Activated naive CD4-positive, alpha-beta T cell treated with anti-CD3 and anti-CD28 coated beads, Interleukin-2, amount 50 U/mL, for 72 hours (primary cell): ENCODE measurements around the gene IL21. TPM values are rescaled to one million over a fixed set of nuclear protein-coding genes. Genes with fewer than 3 reads are reported as not detected.
"Not testable (repeated sequence)": the region's sequence is repeated elsewhere in the genome, so short reads cannot be mapped to it uniquely, and the experiment has no call there.

Experiments used
- ATAC-seq, 2 donors: fragments of 150-1000 bp; cut with Tn5 transposase; 2 replicates each; pipeline ENCODE4 v1.10.0; 2021; ENCODE audit warnings: mild to moderate bottlenecking in 2 of 2, moderate library complexity in 2 of 2
- DNase-seq, 2 donors: peaks; one replicate each; pipeline ENCODE4 v3.0.0; 2021 to 2022; ENCODE audit warnings: low spot score in 2 of 2
- H3K27ac Mint-ChIP-seq, 2 donors: one replicate each; pipeline ENCODE4 v1.8.0; 2022; ENCODE audit warnings: mild to moderate bottlenecking in 2 of 2, mixed read lengths in 2 of 2
- H3K36me3 Mint-ChIP-seq, 2 donors: one replicate each; pipeline ENCODE4 v1.8.0; 2022; ENCODE audit warnings: mixed read lengths in 2 of 2
- H3K9me3 Mint-ChIP-seq, 2 donors: one replicate each; pipeline ENCODE4 v1.8.0; 2022; ENCODE audit warnings: mixed read lengths in 2 of 2
- total RNA-seq, 2 donors: library from RNA; stranded (reverse); gene quantifications; one replicate each; pipeline ENCODE4 v1.2.3, GENCODE V29; 2022

IL21 gene
- total RNA-seq, 2 donors from 2014 or later = 16.6 to 40.1 TPM

DNA sequence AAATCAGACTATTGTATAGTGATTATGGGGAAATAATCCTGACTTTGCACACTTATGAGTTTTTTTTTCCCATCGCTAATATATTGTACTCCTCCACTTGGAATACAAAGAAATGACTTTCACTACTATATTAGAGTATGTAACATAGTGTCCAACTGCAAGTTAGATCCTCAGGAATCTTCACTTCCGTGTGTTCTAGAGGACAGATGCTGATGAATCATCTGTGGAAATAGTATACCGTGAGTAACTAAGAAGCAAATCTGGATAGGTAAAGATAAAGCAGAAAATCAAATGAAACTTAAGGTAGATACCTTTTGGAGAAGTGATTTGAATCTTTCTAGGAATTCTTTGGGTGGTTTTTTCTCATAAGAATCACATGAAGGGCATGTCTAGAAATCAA lies 8.3 kb downstream of the IL21 start:
- Mint-ChIP-seq H3K9me3 (no peaks in the 10 kb centered on the region), H3K36me3 (peaks cover 7 to 44% of the 10 kb centered on the region in 2 donors), H3K27ac (no peak overlapping the region)
- ATAC-seq (no peak), DNase-seq (no peak)

DNA sequence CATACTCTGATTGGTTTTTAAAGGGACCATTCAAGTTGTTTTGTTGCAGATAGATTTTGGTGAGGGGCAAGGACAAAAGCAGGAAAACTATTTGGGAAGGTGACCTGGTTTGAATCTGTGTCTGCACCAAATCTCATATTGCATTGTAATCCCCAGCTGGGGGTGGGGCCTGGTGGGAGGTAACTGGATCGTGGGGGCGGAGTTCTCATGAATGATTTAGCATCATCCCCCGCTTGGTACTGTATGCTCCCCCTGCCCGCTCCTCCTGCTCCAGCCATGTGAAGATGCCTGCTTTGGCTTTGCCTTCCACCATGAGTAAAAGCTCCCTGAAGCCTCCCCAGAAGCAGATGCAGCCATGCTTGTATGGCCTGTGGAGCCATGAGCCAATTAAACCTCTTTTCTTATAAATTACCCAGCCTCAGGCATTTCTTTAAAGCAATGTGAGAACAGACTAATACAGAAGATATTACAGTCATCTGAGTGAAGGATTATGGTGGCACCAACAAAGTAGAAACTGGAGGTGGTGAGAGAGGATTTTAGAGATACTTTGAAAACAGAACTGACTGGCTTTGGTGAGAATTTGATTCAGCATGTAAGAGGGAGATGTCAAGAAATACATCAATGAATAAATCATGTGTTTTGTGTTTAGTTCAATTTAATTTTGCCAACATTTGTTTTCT lies 14.4 kb downstream of the IL21 start:
- H3K9me3 Mint-ChIP-seq = peaks cover 4 to 11% of the 10 kb centered on the region in 2 donors
- peak overlapping the region in 1 of 2 donors; percentile 34 for H3K27ac Mint-ChIP-seq
- ATAC-seq = peak in 1 of 2 donors; percentile 47

DNA sequence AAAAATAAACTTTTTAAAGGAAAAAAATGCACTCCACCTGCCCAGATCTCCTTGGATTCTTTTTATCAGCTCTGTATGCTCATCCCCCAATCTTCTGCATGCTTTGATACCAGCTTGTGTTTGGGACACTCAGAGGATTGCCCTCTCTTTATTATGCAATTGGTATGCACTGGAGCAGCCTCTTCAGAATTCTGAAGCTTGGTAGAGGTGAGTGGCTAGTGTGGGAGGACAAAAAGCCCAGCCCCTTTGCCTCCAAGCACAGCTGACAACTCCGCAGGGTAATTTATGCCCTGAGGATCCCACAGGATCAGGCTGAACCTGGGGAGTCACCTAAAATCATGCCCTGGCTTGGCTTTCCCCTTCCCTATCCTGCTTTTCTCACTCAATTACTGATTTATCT lies 16.7 kb downstream of the IL21 start:
- peaks cover 0 to 29% of the 10 kb centered on the region in 2 donors for H3K36me3 Mint-ChIP-seq
- H3K27ac Mint-ChIP-seq = no peak overlapping the region
- peaks cover 4 to 15% of the 10 kb centered on the region in 2 donors for H3K9me3 Mint-ChIP-seq
- DNase-seq = no peak
- ATAC-seq = no peak

More for the DNA sequence above, 14.4 kb downstream of the IL21 start:
- no peak for DNase-seq
- peaks cover 0 to 16% of the 10 kb centered on the region in 2 donors for H3K36me3 Mint-ChIP-seq

DNA sequence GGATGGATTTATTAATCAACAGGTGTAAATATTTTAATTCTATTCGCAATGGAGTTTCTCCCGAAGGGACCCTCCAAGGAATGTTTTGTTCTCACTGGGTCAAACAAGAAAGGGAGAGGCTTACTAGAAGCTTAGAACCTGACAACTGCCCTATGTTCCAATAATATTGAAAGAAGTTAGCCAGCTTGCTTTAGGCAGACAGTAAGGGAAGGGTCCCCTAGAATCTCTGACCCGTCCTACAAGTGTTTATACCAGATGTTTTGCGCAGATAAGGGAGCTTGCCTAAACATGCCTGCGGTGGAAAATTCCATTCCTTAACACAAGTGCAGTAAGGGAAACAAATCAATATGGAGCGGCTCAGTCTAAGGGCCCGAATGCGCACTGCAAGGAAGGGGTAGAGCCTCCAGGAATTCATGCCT lies 17.7 kb downstream of the IL21 start:
- peaks cover 4 to 18% of the 10 kb centered on the region in 2 donors for H3K9me3 Mint-ChIP-seq
- H3K27ac Mint-ChIP-seq = peak overlapping the region; percentile 45 to 77
- H3K36me3 Mint-ChIP-seq = peaks cover 0 to 32% of the 10 kb centered on the region in 2 donors
- DNase-seq = no peak
- ATAC-seq = no peak

DNA sequence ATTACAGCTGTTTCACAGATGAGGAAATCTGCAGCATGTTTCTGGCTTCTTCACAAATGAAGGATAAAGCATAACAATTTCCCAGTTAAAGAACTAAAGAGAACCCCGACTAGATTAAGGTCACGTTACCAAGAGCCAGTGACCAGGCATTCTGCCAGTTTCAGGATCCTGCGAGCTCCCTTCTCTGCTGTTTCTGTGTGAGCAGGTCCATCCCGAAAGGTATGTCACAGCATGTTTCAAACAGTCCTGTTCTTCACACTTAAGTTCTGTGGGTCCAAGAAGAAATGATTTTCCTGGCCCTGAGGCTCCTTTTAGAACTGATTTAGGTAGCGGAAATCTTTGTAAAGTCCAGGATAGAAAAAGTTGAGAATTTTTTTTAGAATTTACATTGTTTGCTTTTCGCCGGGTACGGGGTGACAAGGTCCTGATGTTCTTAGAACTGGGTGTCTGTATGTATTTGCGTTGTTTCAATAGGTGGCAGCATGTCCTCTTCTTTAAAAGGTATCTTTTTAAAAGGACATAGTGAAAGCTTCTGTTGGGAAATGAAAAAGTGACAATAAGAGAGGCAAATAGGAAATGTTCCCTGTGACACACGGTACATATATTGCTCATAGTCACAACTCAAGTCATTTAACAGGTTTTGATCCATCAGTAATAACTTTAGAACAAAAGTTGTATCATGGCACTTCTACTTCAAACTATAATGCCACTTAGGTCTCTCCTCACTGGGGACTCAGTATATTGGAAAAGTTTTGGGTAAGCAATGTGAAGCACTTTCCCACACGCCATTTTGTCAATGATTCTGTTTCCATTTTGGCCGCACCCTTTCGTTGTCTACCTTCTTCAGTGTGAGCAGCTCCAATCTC lies 18.4 kb downstream of the IL21 start:
- H3K36me3 Mint-ChIP-seq = peaks cover 0 to 32% of the 10 kb centered on the region in 2 donors
- no peak for DNase-seq
- H3K27ac Mint-ChIP-seq = peak overlapping the region; percentile 77 to 91
- H3K9me3 Mint-ChIP-seq = peaks cover 4 to 18% of the 10 kb centered on the region in 2 donors
- peak; percentile 90 to 94 for ATAC-seq

DNA sequence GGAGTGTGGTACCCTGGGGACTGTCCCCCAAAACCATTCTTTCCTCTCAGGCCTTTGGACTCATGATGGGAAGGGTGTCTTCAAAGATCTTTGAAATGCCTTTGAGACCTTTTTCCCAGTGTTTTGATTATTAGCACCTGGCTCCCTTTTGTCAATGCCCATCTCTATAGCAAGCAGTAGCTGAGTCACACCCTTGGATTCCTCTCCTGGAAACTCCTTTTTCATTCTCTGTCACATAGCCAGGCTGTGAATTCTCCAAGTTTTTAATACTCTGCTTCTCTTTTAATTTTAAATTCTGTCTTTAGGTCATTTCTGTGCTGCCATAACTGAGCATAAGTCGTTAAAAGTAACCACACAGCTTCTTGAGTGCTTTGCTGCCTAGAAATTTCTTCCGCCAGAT lies 29.7 kb downstream of the IL21 start:
- DNase-seq (no peak), ATAC-seq (no peak)
- peaks cover 5 to 27% of the 10 kb centered on the region in 2 donors for H3K9me3 Mint-ChIP-seq
- H3K36me3 Mint-ChIP-seq = peaks cover 0 to 41% of the 10 kb centered on the region in 2 donors
- no peak overlapping the region for H3K27ac Mint-ChIP-seq

DNA sequence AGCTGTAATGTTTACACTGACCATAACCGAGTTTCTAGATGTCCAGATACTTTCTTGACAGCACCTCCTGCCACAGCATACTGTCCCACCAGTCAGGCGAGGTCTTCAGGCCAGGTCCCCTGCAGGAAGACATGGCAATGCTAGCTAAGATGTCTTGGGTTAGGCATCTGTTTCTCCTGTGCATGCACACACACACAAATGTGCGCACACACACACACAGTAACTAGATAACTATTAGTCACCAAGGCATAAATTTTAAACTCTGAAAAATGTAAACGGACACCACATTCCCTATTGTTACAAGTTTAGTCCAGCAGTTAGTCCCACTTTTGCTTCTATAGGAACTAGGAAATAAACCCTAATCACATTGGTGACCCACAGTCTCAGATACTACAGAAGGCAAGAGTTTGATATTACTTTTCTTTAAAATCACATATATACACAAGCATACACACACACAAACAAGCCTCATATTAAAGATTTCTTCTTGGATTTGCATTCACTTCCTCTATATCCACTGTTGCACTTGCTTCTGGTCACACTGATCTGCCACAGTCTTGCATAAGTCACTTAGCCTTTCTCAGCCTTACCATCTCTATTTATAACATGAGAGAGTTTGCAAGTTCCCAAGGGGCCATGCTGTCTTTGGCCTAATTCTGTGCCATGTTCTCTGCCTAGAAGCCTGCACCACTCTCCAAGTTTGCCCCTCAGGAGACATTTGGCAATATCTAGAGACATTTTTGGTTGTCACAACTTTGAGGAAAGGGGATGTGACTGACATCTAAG lies 32.2 kb downstream of the IL21 start:
- peaks cover 0 to 51% of the 10 kb centered on the region in 2 donors for H3K36me3 Mint-ChIP-seq
- ATAC-seq (no peak), DNase-seq (no peak)
- peaks cover 5 to 27% of the 10 kb centered on the region in 2 donors for H3K9me3 Mint-ChIP-seq
- no peak overlapping the region for H3K27ac Mint-ChIP-seq

DNA sequence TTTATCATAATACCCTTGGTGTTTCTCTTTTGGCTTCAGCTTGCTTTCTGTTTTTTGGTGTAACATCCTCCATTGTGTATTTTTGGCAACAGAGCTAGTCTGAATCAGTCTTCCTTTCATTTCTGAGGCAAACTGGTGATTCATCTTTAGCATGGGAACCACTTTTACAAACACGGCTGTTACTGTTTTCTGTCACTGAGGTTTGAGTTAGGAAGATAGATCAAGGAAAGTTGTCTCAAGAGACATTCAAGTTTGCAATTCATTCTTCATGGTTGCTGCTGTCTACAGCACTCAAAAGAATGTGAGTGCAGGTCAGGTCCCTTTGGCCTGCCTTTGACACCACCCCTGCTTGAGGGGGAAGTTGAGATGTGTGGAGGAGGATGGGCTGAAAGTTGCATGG lies 36.3 kb downstream of the IL21 start:
- peaks cover 0 to 54% of the 10 kb centered on the region in 2 donors for H3K36me3 Mint-ChIP-seq
- peaks cover 0 to 19% of the 10 kb centered on the region in 2 donors for H3K9me3 Mint-ChIP-seq
- H3K27ac Mint-ChIP-seq = peak overlapping the region; percentile 94 to 98
- ATAC-seq (peak; percentile 93), DNase-seq (peak in 1 of 2 donors; percentile 23)

DNA sequence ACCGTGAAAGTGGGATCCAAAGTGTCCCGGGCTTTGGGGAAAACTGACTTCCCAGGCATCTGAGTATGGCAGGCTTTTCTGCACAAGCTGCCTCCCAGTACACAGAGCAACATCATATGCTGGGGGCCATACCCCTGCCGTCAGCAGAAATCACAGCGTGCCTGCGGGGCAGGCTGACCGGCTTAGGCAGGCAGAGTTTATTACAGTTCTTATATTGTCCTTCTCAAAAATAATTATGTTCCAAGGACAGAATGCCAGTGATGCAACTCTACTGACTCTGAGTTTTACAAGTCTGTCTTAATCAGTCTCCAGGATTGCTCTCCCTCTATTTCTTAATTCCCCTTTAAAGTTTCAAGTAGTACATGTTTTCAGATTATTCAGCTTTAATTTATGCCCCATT lies 37.0 kb downstream of the IL21 start:
- Mint-ChIP-seq H3K9me3 (peaks cover 0 to 19% of the 10 kb centered on the region in 2 donors), H3K27ac (peak overlapping the region; percentile 94 to 98), H3K36me3 (peaks cover 0 to 48% of the 10 kb centered on the region in 2 donors)
- DNase-seq (no peak), ATAC-seq (peak in 1 of 2 donors; percentile 27)

DNA sequence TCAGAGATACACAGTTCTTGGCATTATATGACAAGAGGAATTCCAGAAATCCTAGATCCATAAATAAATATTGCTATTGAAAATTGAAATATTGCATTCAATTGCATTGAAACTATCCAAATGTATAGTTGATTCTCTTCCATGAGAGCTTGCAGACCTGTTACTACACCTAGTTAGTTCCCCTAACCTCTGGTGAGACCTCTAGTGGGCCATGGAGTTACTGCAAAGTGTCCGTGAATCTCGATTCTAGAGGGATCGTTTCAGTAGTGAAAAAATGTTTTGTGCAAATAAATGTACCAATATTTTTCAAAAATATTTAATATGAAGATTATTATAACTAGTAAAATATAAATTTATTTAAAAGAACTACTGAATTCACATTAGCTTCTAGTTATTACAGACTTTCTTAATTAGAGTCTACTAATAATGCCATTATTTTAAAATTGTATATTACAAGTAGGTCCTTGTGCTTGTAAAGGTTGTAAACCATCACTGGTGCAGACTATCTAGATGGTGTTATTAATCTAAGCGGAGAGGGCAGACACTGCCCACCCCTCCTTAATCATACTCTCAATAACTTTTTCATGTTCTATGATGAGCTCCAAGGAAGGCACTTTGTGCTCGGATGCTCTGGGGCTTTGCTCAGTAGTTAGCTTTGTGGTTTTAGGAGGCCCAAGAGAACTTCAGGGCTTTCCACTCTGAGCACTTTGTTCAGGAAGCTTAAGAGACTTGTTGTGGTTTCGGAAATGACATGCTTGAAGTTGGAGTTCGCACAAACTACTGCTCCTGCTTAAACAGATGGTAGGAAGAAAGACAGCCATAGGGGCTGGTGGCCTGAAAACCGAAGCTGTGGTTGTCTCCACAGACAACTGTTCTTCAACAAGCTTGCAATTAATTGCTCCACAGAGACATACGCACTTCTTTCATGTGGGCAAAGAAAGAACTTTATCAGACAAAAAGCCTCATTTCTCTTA lies 42.8 kb downstream of the IL21 start:
- peak; percentile 76 to 80 for ATAC-seq
- Mint-ChIP-seq H3K9me3 (peaks cover 0 to 23% of the 10 kb centered on the region in 2 donors), H3K27ac (peak overlapping the region; percentile 88 to 96), H3K36me3 (peaks cover 10 to 42% of the 10 kb centered on the region in 2 donors)
- DNase-seq = peak; percentile 63 to 75

DNA sequence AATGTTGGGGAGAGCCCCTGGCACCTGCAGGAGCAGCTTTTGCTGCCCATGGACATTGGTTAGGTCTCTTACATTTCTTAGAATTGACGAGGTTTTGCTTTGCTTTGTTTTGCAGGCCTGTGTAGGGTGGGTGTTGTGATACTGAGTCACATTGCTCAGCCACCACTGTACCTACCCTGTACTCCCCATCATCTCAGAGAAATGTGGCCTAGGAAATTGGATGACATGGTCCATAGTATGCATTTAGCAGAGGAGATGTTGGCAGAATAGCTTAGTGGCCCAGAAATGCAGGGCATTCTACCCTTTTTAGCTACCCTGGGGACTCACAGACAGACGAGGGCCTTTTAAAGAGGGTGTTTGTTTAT lies 43.7 kb downstream of the IL21 start:
- ATAC-seq = peak; percentile 48 to 58
- Mint-ChIP-seq H3K9me3 (peaks cover 0 to 17% of the 10 kb centered on the region in 2 donors), H3K36me3 (peaks cover 10 to 37% of the 10 kb centered on the region in 2 donors), H3K27ac (peak overlapping the region; percentile 48 to 96)
- no peak for DNase-seq

DNA sequence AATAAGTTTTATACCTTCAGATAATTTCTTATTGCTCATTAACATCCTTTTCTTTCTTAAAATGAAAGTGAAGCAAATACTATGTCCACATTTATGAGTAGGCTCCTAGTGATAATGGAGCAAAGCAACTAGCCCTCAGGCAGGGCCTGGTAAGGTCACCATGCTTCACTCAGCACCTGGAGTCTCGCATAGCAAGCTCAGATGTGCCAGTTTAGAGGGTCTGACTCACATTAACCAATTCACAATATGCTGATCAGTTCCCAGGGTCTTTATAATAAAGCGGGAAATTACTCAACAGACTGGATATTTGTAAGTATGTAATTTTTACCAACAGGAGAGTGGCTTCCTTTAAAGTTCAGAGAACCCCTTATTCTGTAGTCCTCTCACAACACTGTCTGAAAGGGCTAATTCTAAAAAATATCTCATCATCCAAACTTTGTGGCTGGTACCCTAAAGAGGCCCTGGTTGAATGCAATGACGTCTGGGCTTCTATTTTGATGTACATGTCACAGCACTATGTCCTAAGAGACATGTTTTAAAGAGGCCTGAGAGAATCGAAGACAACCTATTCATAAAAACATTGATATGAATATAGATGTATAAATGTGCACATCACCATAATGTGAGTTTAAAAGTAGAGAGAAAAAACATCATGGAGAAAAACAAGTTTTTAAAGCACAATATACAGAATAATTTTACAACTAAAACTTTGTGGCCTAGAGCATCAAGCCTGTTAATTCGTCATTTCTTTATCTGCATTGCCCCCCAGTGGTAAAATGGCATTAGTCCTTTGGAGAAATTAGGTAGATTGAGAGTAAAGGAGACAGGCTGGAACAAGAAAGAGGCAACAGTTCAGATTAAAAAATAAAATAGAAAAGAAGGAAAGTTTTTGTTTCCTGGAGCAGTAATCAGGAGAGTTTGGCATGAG lies 44.3 kb downstream of the IL21 start:
- Mint-ChIP-seq H3K27ac (peak overlapping the region; percentile 73 to 96), H3K9me3 (peaks cover 0 to 17% of the 10 kb centered on the region in 2 donors), H3K36me3 (peaks cover 10 to 42% of the 10 kb centered on the region in 2 donors)
- DNase-seq (peak in 1 of 2 donors; percentile 57), ATAC-seq (peak; percentile 29 to 68)

DNA sequence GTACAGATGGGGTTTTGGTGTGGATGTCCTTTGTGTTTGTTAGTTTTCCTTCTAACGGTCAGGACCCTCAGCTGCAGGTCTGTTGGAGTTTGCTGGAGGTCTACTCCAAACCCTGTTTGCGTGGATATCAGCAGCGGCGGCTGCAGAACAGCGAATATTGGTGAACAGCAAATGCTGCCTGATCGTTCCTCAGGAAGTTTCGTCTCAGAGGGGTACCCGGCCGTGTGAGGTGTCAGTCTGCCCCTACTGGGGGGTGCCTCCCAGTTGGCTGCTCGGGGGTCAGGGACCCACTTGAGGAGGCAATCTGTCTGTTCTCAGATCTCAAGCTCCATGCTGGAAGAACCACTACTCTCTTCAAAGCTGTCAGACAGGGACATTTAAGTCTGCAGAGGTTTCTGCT lies 46.5 kb downstream of the IL21 start:
- not testable (repeated sequence) for ATAC-seq
- H3K9me3 Mint-ChIP-seq = peaks cover 0 to 17% of the 10 kb centered on the region in 2 donors

DNA sequence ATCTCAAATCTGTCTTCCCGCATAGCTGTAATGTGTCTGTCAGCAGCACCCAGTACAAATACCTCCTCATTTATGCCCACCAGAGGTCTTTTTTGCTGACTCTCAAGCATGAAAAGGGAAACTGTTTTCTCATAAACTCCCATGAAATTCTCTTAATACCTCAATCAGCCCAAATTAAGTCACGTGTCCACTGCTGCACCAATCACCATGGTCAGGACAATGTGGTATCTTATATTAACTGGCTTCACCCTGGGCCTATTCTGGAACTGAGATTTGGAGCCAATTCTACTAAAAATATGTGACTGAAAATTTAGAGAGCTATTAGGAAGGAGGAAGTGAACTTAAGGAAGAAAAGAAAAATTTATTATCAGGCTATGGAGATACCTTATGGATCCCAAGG lies 58.4 kb downstream of the IL21 start:
- no peak for DNase-seq
- no peak for ATAC-seq
- peaks cover 10 to 48% of the 10 kb centered on the region in 2 donors for H3K36me3 Mint-ChIP-seq
- peaks cover 12 to 19% of the 10 kb centered on the region in 2 donors for H3K9me3 Mint-ChIP-seq
- no peak overlapping the region for H3K27ac Mint-ChIP-seq

More for the DNA sequence above, 46.5 kb downstream of the IL21 start:
- not testable (repeated sequence) for H3K27ac Mint-ChIP-seq, DNase-seq
- peaks cover 15 to 54% of the 10 kb centered on the region in 2 donors for H3K36me3 Mint-ChIP-seq
